ENCODE results near the gene KCNQ1.
A peak's percentile ranks its signal among the peaks of the same experiment; 100 is the strongest.

GRCh38 chr11:2799881-2800654, 355.3 kb downstream of the KCNQ1 start:
- no peak for TF ChIP-seq CTCF (IDR thresholded peaks at IDR 0.05)
- TF ChIP-seq POLR2A (IDR thresholded peaks at IDR 0.05), result no peak
- peak in 1 of 2 donors; percentile 20 for TF ChIP-seq POLR2AphosphoS5 (IDR thresholded peaks at IDR 0.05)
- TF ChIP-seq EP300 (IDR thresholded peaks at IDR 0.05), result no peak

All from upper lobe of left lung (tissue), 4 donors.